ENCODE data around the gene PNPLA8.
"Not testable (repeated sequence)": the region's sequence is repeated elsewhere in the genome, so short reads cannot be mapped to it uniquely, and the experiment has no call there.

Gene PNPLA8, protein sequence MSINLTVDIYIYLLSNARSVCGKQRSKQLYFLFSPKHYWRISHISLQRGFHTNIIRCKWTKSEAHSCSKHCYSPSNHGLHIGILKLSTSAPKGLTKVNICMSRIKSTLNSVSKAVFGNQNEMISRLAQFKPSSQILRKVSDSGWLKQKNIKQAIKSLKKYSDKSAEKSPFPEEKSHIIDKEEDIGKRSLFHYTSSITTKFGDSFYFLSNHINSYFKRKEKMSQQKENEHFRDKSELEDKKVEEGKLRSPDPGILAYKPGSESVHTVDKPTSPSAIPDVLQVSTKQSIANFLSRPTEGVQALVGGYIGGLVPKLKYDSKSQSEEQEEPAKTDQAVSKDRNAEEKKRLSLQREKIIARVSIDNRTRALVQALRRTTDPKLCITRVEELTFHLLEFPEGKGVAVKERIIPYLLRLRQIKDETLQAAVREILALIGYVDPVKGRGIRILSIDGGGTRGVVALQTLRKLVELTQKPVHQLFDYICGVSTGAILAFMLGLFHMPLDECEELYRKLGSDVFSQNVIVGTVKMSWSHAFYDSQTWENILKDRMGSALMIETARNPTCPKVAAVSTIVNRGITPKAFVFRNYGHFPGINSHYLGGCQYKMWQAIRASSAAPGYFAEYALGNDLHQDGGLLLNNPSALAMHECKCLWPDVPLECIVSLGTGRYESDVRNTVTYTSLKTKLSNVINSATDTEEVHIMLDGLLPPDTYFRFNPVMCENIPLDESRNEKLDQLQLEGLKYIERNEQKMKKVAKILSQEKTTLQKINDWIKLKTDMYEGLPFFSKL

GRCh38 chr7:108525985-108526767 is at the start of gene PNPLA8:
Gene PNPLA8, minus strand, starts transcription at chr7:108526135. Its CDS starts 10,644 bp downstream, at chr7:108515491.
- peak; percentile 100 for DNase-seq

GRCh38 chr7:108575156-108575555 is 49.2 kb upstream of the PNPLA8 start:
- DNase-seq, result no peak

DNA sequence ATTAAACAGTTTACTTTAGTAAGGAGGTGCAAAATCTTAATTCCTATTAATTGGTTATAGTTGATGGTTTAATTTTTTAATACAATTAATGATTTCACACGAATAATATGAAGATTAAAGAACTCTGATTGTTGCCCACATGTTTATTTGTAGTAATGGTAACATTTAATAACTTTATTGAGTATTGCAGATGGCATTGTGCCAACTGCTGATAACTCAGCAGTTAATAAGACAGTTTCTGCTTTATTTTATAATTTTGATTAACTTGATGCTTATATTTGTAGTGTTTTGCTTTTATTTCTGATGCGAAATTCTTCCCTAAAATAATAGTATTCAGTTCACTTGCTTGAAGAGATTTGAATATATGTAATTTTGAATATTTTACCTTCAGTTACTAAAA is 46.5 kb upstream of the PNPLA8 start:
- no peak for DNase-seq

- DNase-seq, result peak; percentile 22
These were observed 44.3 kb upstream of the PNPLA8 start for GRCh38 chr7:108570146-108570755.

DNA sequence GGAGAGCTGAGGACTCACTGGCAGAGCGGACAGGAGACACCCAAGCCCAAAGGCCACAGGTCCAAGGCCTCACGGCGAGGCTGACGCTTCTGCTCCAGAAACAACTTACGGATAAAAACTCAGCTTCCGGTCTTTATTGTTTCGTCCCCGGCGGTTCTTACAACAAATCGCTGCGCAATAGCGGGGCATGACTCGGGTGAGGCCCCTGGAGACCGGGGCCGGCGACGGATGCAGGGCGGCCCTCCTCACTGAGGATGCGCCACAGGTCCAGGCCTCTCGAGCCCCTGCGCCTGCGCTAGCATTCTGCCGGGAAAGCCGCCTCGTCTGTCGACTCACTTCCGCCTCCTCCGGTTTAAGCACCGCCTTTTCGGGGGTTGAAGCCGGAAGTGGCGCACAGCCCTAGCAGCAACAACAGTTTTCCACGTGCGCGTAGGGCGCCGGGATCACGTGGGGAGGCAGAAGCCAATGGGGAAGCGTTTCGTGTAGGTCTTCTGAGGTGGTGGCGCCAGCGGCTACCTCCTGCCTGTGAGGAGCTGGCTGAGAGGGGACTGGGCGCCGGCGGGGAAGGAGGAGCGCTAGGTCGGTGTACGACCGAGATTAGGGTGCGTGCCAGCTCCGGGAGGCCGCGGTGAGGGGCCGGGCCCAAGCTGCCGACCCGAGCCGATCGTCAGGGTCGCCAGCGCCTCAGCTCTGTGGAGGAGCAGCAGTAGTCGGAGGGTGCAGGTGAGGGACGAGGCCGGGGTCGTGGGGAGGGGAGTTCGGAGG is 43.6 kb upstream of the PNPLA8 start, which contains the start of the genes DNAJB9 and THAP5:
Gene DNAJB9 (plus strand): TSS at position 494 of the 765 bp plus-strand sequence. CDS start 1,853 bp downstream, outside the sequence.
Gene THAP5 (minus strand): TSS at position 326 of the 765 bp plus-strand sequence. CDS start 137 bp downstream, at position 189.
- peak; percentile 98 for DNase-seq

- no peak for DNase-seq
These were observed 43.0 kb upstream of the PNPLA8 start for GRCh38 chr7:108568801-108569380.

DNA sequence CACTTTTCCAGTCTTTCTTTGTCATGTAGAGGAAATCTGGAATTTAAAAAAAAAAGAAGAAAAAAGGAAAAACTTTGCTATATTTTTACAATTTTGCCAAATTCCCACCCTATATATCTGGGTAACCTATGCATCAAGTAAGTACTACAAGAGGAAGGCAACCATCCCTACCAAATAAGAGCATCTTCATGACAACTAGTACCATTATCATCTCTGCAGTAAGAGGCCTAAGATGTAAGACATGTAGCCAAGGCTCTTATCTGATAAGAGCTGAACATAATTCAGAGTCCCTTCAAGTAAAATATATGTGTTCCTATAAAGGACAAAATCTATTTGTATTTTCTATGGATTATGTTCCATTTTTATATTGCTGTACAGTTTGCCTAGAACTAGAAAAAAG is 40.1 kb upstream of the PNPLA8 start:
- DNase-seq, result no peak

- no peak for DNase-seq
These were observed 35.2 kb upstream of the PNPLA8 start for GRCh38 chr7:108561047-108561619.

- no peak for DNase-seq
These were observed 33.3 kb upstream of the PNPLA8 start for GRCh38 chr7:108559253-108559652.

DNA sequence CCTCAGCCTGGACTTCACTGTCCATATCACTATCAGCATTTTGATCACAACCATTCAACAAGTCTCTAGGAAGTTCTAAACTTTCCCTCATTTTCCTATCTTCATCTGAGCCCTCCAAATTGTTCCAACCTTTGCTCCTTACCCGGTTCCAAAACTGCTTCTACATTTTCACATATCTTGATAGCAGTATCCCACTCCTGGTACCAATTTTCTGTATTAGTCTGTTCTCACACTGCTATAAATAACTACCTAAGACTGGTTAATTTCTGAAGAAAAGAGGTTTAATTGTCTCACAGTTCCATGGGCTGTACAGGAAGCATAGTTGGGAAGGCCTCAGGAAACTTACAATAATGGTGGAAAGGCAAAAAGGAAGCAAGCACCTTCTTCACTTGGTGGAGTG is 31.7 kb upstream of the PNPLA8 start:
- no peak for DNase-seq

- no peak for DNase-seq
These were observed 31.3 kb upstream of the PNPLA8 start for GRCh38 chr7:108557191-108557590.

DNA sequence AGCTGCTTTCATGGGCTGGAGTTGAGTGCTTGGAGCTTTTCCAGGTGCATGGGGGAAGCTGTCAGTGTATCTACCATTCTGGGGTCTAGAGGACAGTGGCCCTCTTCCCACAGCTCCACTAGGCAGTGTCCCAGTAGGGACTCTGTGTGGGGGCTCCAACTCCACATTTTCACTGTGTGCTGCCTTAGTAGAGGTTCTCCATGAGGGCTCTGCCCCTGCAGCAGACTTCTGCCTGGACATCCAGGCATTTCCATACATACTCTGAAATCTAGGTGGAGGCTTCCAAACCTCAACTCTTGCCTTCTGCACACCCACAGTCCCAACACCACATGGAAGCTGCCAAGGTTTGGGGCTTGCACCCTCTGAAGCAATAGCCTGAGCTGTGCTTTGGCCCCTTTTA is 30.7 kb upstream of the PNPLA8 start:
- DNase-seq, result not testable (repeated sequence)

GRCh38 chr7:108548141-108548896 is 22.4 kb upstream of the PNPLA8 start:
- not testable (repeated sequence) for DNase-seq

DNA sequence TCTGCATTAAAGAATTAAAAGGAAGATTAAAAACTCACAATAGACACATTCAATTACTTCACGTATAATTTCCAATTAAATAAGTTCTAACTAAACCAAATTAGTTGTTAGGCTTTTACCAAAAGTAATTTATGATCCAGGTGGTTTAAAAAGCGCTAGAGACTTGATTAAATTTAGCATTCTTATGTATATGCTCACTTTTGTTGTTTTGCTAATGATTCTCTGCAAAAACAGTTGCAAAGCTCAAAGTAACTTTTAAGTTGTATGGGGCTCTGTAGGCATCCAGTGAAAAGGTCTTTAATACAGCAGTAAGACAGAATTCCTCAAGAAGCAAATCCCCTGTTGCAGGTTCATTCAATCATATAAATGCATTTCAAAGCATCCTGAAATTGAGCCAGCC is 15.5 kb upstream of the PNPLA8 start:
- DNase-seq, result no peak

- DNase-seq, result not testable (repeated sequence)
These were observed 12.8 kb upstream of the PNPLA8 start for GRCh38 chr7:108538685-108539084.

- not testable (repeated sequence) for DNase-seq
These were observed 12.3 kb upstream of the PNPLA8 start for GRCh38 chr7:108538236-108538635.

DNA sequence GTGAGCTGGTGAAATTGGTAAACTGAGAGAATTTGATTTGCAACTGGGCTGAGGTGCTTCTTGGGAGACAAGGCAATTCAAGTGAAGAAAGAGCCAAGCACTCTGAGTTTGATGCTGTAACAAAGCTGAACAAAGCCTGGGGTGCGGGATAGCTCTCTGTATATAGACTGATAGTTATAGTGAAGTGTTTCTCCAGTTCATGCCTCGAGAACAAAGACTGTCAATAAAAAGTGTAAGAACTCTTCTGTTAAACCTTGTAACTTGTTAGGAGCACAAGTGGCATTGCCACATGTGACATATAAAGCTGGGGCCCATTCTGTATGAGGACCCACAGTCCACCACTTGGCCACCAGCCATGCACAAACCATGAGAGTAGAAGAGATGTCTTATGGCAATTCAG is 11.3 kb upstream of the PNPLA8 start:
- no peak for DNase-seq

DNA sequence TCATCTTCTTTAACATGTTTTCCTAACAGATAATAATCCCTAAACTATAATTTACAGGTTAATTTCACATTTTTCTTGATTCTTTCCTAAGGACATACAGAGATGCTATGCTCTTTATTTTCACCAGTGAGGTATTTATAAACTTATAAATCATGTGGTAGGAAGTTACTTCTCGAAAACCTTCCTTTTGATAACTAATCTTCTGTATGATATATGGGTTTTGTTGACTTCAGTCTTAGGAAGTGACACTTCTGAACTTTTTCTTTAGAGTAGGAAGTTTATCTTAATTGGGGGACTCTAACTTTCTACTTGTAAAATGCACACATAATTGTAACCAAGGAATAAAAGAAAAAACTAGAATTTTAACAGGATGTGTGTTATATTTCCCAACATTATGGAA is 9.8 kb upstream of the PNPLA8 start:
- no peak for DNase-seq

DNA sequence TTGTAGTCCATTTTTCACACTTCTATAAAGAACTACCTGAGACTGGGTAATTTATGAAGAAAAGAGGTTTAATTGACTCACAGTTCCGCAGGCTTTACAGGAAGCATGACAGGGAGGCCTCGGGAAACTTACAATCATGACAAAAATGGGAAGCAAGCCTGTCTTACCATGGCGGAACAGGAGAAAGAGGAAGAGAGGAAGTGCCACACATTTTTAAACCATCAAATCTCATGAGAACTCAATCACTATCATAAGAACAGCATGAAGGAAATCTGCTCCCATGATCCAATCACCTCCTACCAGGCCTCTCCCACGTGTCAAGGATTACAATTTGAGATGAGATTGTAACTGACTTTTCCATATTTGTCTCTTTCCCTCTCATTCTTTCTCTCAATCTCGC is 9.3 kb upstream of the PNPLA8 start:
- DNase-seq, result no peak

- DNase-seq, result no peak
These were observed 7.8 kb upstream of the PNPLA8 start for GRCh38 chr7:108533712-108534111.

All from stimulated activated CD4-positive, alpha-beta T cell treated with anti-CD3 and anti-CD28 coated beads, Interleukin-4, amount 100 ng/mL, for 1 hour (primary cell).